DND-41 (cell line): ENCODE data around the gene PLAGL2.

Experiments
- CTCF ChIP-seq: IDR thresholded peaks from 2 replicates; pipeline ENCODE4 v1.5.1; 2012; ENCODE audit warnings: borderline replicate concordance, low read length, moderate library complexity, mild to moderate bottlenecking; ENCODE audit not compliant: poor library complexity, severe bottlenecking; ENCODE audit errors: extremely low read depth
- EZH2 ChIP-seq: IDR thresholded peaks from 3 replicates; pipeline ENCODE4 v1.6.1; 2012; ENCODE audit warnings: borderline replicate concordance, low read depth, mild to moderate bottlenecking, moderate library complexity, low read length, inconsistent platforms; ENCODE audit not compliant: severe bottlenecking

- TF ChIP-seq CTCF = no peak
- TF ChIP-seq EZH2 = no peak
These were observed 24.3 kb upstream of the PLAGL2 start for GRCh38 chr20:32231847-32232246.
